SJCRH30 (cell line): ENCODE results near the gene BEGAIN. TPM values are rescaled to one million over a fixed set of nuclear protein-coding genes. Genes with fewer than 3 reads are reported as not detected.

ENCODE experiments used
- DNase-seq, 2 experiments: peaks; one replicate each; pipeline ENCODE4 v3.0.0-alpha.2; 2015 to 2020
- H3K27ac ChIP-seq: fragments of 250-450 bp; sonication (Bioruptor Pico); 2 replicates; pipeline ENCODE4 v1.5.1; 2020; ENCODE audit warnings: mild to moderate bottlenecking, moderate library complexity
- H3K27me3 ChIP-seq: fragments of 250-450 bp; sonication (Bioruptor Pico); 2 replicates; pipeline ENCODE4 v1.5.1; 2020; ENCODE audit warnings: mild to moderate bottlenecking, moderate library complexity
- H3K36me3 ChIP-seq: fragments of 250-450 bp; sonication (Bioruptor Pico); 2 replicates; pipeline ENCODE4 v1.5.1; 2020; ENCODE audit warnings: mild to moderate bottlenecking, moderate library complexity
- H3K4me1 ChIP-seq: fragments of 250-450 bp; sonication (Bioruptor Pico); 2 replicates; pipeline ENCODE4 v1.5.1; 2020; ENCODE audit warnings: mild to moderate bottlenecking, moderate library complexity
- H3K4me3 ChIP-seq: fragments of 250-450 bp; sonication (Bioruptor Pico); 2 replicates; pipeline ENCODE4 v1.5.1; 2020; ENCODE audit warnings: mild to moderate bottlenecking, moderate library complexity
- H3K9me3 ChIP-seq: fragments of 250-450 bp; sonication (Bioruptor Pico); replicated peaks from 2 replicates; pipeline ENCODE4 v1.5.1; 2020; ENCODE audit warnings: mild to moderate bottlenecking, moderate library complexity
- total RNA-seq: library from RNA; depleted of rRNA; stranded (reverse); fragments of >200 nt; shearing (Covaris generic); gene quantifications from 2 replicates; pipeline ENCODE4 v1.2.3, GENCODE V29; 2014

BEGAIN gene
- total RNA-seq, 1 experiment from 2014 or later = 0.85 TPM

- no peak for DNase-seq
- H3K27me3 ChIP-seq = peaks cover under 1% of the 10 kb centered on the region; the same call in 1 of the 2 replicates
- H3K4me3 ChIP-seq = no peak overlapping the region
- no peaks in the 10 kb centered on the region for H3K36me3 ChIP-seq
- H3K27ac ChIP-seq = no peak overlapping the region
- H3K4me1 ChIP-seq = no peaks in the 10 kb centered on the region
- H3K9me3 ChIP-seq = no peaks in the 10 kb centered on the region
Measured at GRCh38 chr14:100593751-100594624, 6.8 kb upstream of the BEGAIN start.

- DNase-seq = no peak
Measured at GRCh38 chr14:100592972-100593371, 5.8 kb upstream of the BEGAIN start.

GRCh38 chr14:100592461-100592891, 5.3 kb upstream of the BEGAIN start:
- DNase-seq = no peak
- H3K27me3 ChIP-seq = peaks cover 10% of the 10 kb centered on the region; the same call in 1 of the 2 replicates
- no peaks in the 10 kb centered on the region for H3K36me3 ChIP-seq

More at GRCh38 chr14:100592972-100593371, 5.8 kb upstream of the BEGAIN start:
- Histone ChIP-seq H3K9me3 (no peaks in the 10 kb centered on the region), H3K4me3 (no peak overlapping the region), H3K27ac (no peak overlapping the region), H3K4me1 (no peaks in the 10 kb centered on the region), H3K36me3 (no peaks in the 10 kb centered on the region), H3K27me3 (peaks cover 5% of the 10 kb centered on the region; the same call in 1 of the 2 replicates)

GRCh38 chr14:100591453-100592371, 4.5 kb upstream of the BEGAIN start:
- no peaks in the 10 kb centered on the region for H3K4me1 ChIP-seq
- no peak overlapping the region for H3K4me3 ChIP-seq
- no peaks in the 10 kb centered on the region for H3K36me3 ChIP-seq
- no peaks in the 10 kb centered on the region for H3K9me3 ChIP-seq
- H3K27me3 ChIP-seq = peaks cover 10% of the 10 kb centered on the region; the same call in 1 of the 2 replicates
- no peak overlapping the region for H3K27ac ChIP-seq
- DNase-seq = no peak

More at GRCh38 chr14:100592461-100592891, 5.3 kb upstream of the BEGAIN start:
- Histone ChIP-seq H3K27ac (no peak overlapping the region), H3K4me3 (no peak overlapping the region), H3K4me1 (no peaks in the 10 kb centered on the region), H3K9me3 (no peaks in the 10 kb centered on the region)

- H3K36me3 ChIP-seq = no peaks in the 10 kb centered on the region
- no peak overlapping the region for H3K27ac ChIP-seq
- H3K4me1 ChIP-seq = no peaks in the 10 kb centered on the region; the same call in 1 of the 2 replicates
- H3K4me3 ChIP-seq = no peak overlapping the region
- H3K27me3 ChIP-seq = peaks cover 14% of the 10 kb centered on the region; the same call in 1 of the 2 replicates
- DNase-seq = no peak
- H3K9me3 ChIP-seq = no peaks in the 10 kb centered on the region
Measured at GRCh38 chr14:100590726-100591452, 3.7 kb upstream of the BEGAIN start.

- no peak for DNase-seq
- no peak overlapping the region for H3K27ac ChIP-seq
Measured at GRCh38 chr14:100589760-100590469, 2.7 kb upstream of the BEGAIN start.

GRCh38 chr14:100589071-100589759, 2.0 kb upstream of the BEGAIN start:
- Histone ChIP-seq H3K27me3 (peaks cover 14% of the 10 kb centered on the region; the same call in 1 of the 2 replicates), H3K4me3 (no peak overlapping the region), H3K9me3 (no peaks in the 10 kb centered on the region)

More at GRCh38 chr14:100589760-100590469, 2.7 kb upstream of the BEGAIN start:
- Histone ChIP-seq H3K4me3 (no peak overlapping the region), H3K9me3 (no peaks in the 10 kb centered on the region), H3K4me1 (no peaks in the 10 kb centered on the region; the same call in 1 of the 2 replicates), H3K36me3 (no peaks in the 10 kb centered on the region), H3K27me3 (peaks cover 14% of the 10 kb centered on the region; the same call in 1 of the 2 replicates)

GRCh38 chr14:100588671-100589070, 1.5 kb upstream of the BEGAIN start:
- H3K27ac ChIP-seq = no peak overlapping the region
- no peaks in the 10 kb centered on the region; the same call in 1 of the 2 replicates for H3K4me1 ChIP-seq
- no peaks in the 10 kb centered on the region for H3K36me3 ChIP-seq
- H3K27me3 ChIP-seq = peaks cover 14% of the 10 kb centered on the region; the same call in 1 of the 2 replicates
- DNase-seq = no peak
- H3K9me3 ChIP-seq = no peaks in the 10 kb centered on the region
- H3K4me3 ChIP-seq = no peak overlapping the region

More at GRCh38 chr14:100589071-100589759, 2.0 kb upstream of the BEGAIN start:
- Histone ChIP-seq H3K36me3 (no peaks in the 10 kb centered on the region), H3K4me1 (no peaks in the 10 kb centered on the region; the same call in 1 of the 2 replicates), H3K27ac (no peak overlapping the region)
- no peak for DNase-seq

- DNase-seq = no peak
- no peak overlapping the region for H3K27ac ChIP-seq
- H3K4me1 ChIP-seq = no peaks in the 10 kb centered on the region; the same call in 1 of the 2 replicates
- H3K27me3 ChIP-seq = peaks cover 14% of the 10 kb centered on the region; the same call in 1 of the 2 replicates
- H3K36me3 ChIP-seq = no peaks in the 10 kb centered on the region
- H3K4me3 ChIP-seq = no peak overlapping the region
- H3K9me3 ChIP-seq = no peaks in the 10 kb centered on the region
Measured at GRCh38 chr14:100587763-100588411, 670 bp upstream of the BEGAIN start.

- Histone ChIP-seq H3K9me3 (no peaks in the 10 kb centered on the region), H3K36me3 (no peaks in the 10 kb centered on the region), H3K4me1 (no peaks in the 10 kb centered on the region; the same call in 1 of the 2 replicates), H3K4me3 (peak overlapping the region; percentile 90), H3K27me3 (peaks cover 14% of the 10 kb centered on the region; the same call in 1 of the 2 replicates), H3K27ac (peak overlapping the region; percentile 40)
- DNase-seq = peak; percentile 54 to 60
Measured at GRCh38 chr14:100586403-100587085, 673 bp downstream of the BEGAIN start.

GRCh38 chr14:100586153-100586402, 1.1 kb downstream of the BEGAIN start:
- no peaks in the 10 kb centered on the region for H3K36me3 ChIP-seq
- peak overlapping the region; percentile 90 for H3K4me3 ChIP-seq
- peak overlapping the region; percentile 40 for H3K27ac ChIP-seq
- DNase-seq = no peak
- no peaks in the 10 kb centered on the region; the same call in 1 of the 2 replicates for H3K4me1 ChIP-seq
- H3K27me3 ChIP-seq = peaks cover 14% of the 10 kb centered on the region; the same call in 1 of the 2 replicates
- no peaks in the 10 kb centered on the region for H3K9me3 ChIP-seq

GRCh38 chr14:100585448-100586152, 1.6 kb downstream of the BEGAIN start:
- Histone ChIP-seq H3K9me3 (no peaks in the 10 kb centered on the region), H3K27me3 (peaks cover 14% of the 10 kb centered on the region; the same call in 1 of the 2 replicates), H3K4me3 (peak overlapping the region; percentile 90), H3K36me3 (no peaks in the 10 kb centered on the region), H3K27ac (no peak overlapping the region), H3K4me1 (no peaks in the 10 kb centered on the region; the same call in 1 of the 2 replicates)
- no peak for DNase-seq
